IPS DF 6.9 (cell line): ENCODE measurements around the gene OR10G6.

Experiments
- DNase-seq: peaks from one replicate; pipeline ENCODE4 v3.0.0-alpha.2; 2013; ENCODE audit warnings: low read depth, low spot score
- H3K27ac ChIP-seq: one replicate; pipeline ENCODE4 v1.5.1; 2013; ENCODE audit warnings: low read length, control low read depth
- H3K27me3 ChIP-seq: 2 replicates; pipeline ENCODE4 v1.6.1; 2013; ENCODE audit warnings: mild to moderate bottlenecking, low read length; ENCODE audit not compliant: control insufficient read depth, insufficient read depth
- H3K36me3 ChIP-seq: 2 replicates; pipeline ENCODE4 v1.6.1; 2013; ENCODE audit warnings: low read length; ENCODE audit not compliant: control insufficient read depth, insufficient read depth
- H3K4me1 ChIP-seq: 2 replicates; pipeline ENCODE4 v1.6.1; 2013; ENCODE audit warnings: low read length; ENCODE audit not compliant: control insufficient read depth, insufficient read depth
- H3K4me3 ChIP-seq: 2 replicates; pipeline ENCODE4 v1.5.1; 2013; ENCODE audit warnings: mild to moderate bottlenecking, low read length
- H3K9me3 ChIP-seq: 2 replicates; pipeline ENCODE4 v1.6.1; 2013; ENCODE audit warnings: low read length, inconsistent platforms; ENCODE audit not compliant: control insufficient read depth, insufficient read depth
- WGBS: extraction: QIAGEN DNeasy Blood & Tissue Kit; methylation state at CpG from one replicate; pipeline ENCODE4 v1.1.7; 2013; ENCODE audit warnings: mixed read lengths, missing lambda C conversion rate; ENCODE audit not compliant: insufficient read length, insufficient coverage; 5-methylcytosine and 5-hydroxymethylcytosine counted together

Gene OR10G6

DNA sequence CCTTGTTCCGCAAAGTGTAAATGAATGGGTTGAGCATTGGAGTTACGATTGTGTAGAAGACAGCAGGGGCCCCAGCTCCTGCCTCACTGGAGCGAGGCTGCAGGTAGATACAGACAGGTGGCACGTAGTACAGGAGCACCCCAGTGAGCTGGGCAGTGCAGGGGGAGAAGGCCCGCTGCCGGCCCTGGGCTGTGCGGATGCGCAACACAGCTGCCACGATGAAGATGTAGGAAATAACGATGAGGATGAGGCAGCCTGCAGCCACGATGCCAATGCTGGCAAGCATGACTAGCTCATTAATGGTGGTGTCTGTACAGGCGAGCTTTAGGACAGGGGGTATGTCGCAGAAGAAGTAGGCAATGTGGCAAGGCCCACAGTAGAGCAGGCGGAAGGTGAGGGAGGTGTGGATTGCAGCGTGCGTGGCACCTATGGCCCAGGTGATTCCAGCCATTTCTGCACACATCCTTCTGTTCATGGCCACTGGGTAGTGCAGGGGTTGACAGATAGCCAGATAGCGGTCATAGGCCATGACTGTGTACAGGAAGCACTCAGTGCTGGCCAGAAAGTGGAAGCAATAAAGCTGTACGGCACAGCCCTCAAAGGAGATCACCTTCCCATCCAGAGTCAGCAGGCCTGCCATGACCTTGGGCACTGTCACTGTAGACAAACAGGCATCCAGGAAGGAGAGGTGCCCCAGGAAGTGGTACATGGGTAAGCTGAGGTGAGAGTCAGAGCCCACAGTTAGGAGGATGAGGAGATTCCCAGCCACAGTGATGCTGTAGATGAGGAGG, 18.0 kb downstream of the OR10G6 start:
- Histone ChIP-seq H3K9me3 (no peaks in the 10 kb centered on the region), H3K27me3 (no peaks in the 10 kb centered on the region), H3K4me1 (no peaks in the 10 kb centered on the region), H3K27ac (no peak overlapping the region), H3K36me3 (no peaks in the 10 kb centered on the region), H3K4me3 (no peak overlapping the region)
- no CpG with 5 or more reads among the region's 18 CpGs for WGBS
- no peak for DNase-seq

GRCh38 chr11:123973816-123974215, 21.1 kb downstream of the OR10G6 start:
- H3K36me3 ChIP-seq = no peaks in the 10 kb centered on the region
- H3K4me3 ChIP-seq = no peak overlapping the region
- WGBS = no CpG with 5 or more reads among the region's 1 CpG
- no peak for DNase-seq
- H3K4me1 ChIP-seq = no peaks in the 10 kb centered on the region
- no peaks in the 10 kb centered on the region for H3K9me3 ChIP-seq
- H3K27ac ChIP-seq = no peak overlapping the region
- H3K27me3 ChIP-seq = no peaks in the 10 kb centered on the region

- H3K4me3 ChIP-seq = no peak overlapping the region
- no peaks in the 10 kb centered on the region for H3K36me3 ChIP-seq
- no peak overlapping the region for H3K27ac ChIP-seq
- no peaks in the 10 kb centered on the region for H3K27me3 ChIP-seq
- no peaks in the 10 kb centered on the region for H3K9me3 ChIP-seq
- H3K4me1 ChIP-seq = no peaks in the 10 kb centered on the region
- DNase-seq = no peak
Observed at GRCh38 chr11:123956752-123957151, 38.2 kb downstream of the OR10G6 start.

GRCh38 chr11:123945132-123945531, 49.8 kb downstream of the OR10G6 start:
- no peaks in the 10 kb centered on the region for H3K9me3 ChIP-seq
- no peaks in the 10 kb centered on the region for H3K4me1 ChIP-seq
- no peaks in the 10 kb centered on the region for H3K27me3 ChIP-seq
- no peak overlapping the region for H3K4me3 ChIP-seq
- WGBS = no CpG with 5 or more reads among the region's 1 CpG
- no peaks in the 10 kb centered on the region for H3K36me3 ChIP-seq
- H3K27ac ChIP-seq = no peak overlapping the region
- DNase-seq = no peak
